T-helper 2 cell treated with Interferon-gamma antibody and Interleukin-4, amounts not matched to agents 5 μg/mL and 100 μg/mL, for 36 hours (primary cell): ENCODE measurements around the gene SLC22A5.

Source experiments
- DNase-seq: peaks from one replicate; pipeline ENCODE4 v3.0.0; 2021; ENCODE audit warnings: low spot score
- H3K27ac Mint-ChIP-seq: one replicate; pipeline ENCODE4 v1.8.0; 2021; ENCODE audit warnings: mild to moderate bottlenecking, mixed read lengths
- H3K27me3 Mint-ChIP-seq: one replicate; pipeline ENCODE4 v1.8.0; 2021; ENCODE audit warnings: low read depth, mixed read lengths
- H3K36me3 Mint-ChIP-seq: one replicate; pipeline ENCODE4 v1.8.0; 2021; ENCODE audit warnings: low read depth, mixed read lengths
- H3K4me1 Mint-ChIP-seq: one replicate; pipeline ENCODE4 v1.8.0; 2021; ENCODE audit warnings: low read depth, mixed read lengths
- H3K4me3 Mint-ChIP-seq: one replicate; pipeline ENCODE4 v1.8.0; 2022; ENCODE audit warnings: mild to moderate bottlenecking, moderate library complexity, mixed read lengths
- H3K9me3 Mint-ChIP-seq: one replicate; pipeline ENCODE4 v1.8.0; 2021; ENCODE audit warnings: mixed read lengths

SLC22A5 gene

DNA sequence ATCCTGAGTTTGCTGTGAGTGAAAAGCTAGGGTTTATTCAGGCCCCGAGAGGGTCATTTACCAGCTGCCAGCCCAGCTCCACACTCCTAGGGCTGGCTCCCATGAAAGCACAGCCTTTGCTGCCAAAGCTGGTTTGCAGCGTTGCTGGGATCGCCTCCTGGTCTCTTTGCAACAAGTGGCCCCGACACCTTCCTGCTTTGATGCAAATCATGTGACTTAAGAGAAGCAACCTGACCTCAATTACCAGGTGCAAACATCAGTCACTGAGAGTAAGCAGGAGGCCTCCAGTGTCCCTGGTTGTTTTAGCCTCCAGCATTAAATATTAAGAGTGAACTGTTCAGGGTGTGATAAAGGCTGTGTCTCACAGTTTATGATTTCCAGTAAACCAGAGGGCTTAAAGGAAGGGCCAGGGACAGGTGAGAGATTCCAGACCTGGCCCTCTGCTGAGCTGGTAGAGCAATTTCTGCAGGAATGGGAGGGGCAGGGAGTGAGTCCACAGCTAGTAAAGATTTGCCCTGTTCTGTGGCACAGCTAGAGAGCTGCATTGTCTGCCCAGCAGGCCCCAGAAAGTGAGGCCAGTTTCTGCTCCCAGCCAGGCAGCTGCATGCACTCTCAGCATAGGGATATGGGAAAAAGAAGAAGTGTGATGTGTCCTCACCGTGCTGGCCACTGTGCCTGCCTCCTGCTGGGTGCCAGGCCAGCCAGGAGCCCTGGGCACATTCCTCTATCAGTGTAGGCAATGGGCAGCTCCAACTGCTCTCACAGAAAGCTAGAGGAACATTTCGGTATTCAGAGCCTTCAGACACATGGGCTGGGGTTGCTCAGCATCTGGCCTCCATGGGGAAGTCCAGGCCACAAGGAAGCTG, 58.0 kb downstream of the SLC22A5 start:
- H3K4me3 Mint-ChIP-seq: peak overlapping the region; percentile 63
- DNase-seq: no peak
- no peaks in the 10 kb centered on the region for H3K9me3 Mint-ChIP-seq
- H3K27me3 Mint-ChIP-seq: no peaks in the 10 kb centered on the region
- H3K4me1 Mint-ChIP-seq: peaks cover 88% of the 10 kb centered on the region
- H3K27ac Mint-ChIP-seq: peak overlapping the region; percentile 87
- H3K36me3 Mint-ChIP-seq: peaks cover 62% of the 10 kb centered on the region

DNA sequence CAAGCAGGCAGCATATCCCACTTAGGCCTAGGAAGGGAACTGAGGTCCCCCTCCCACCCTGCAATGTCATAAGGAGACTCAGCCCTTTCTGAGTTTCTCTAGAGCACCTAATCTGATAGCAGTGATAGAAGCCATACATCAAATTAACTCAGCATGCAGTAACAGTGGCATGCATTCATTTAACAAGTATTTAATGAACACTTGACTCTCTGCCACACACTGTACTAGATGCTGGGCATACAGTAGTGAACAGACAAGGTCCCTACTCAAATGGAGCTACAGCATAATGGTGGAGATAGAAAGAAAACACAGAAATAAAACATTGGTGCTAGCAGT, 58.6 kb downstream of the SLC22A5 start:
- H3K27ac Mint-ChIP-seq: peak overlapping the region; percentile 87
- H3K27me3 Mint-ChIP-seq: no peaks in the 10 kb centered on the region
- H3K4me3 Mint-ChIP-seq: peak overlapping the region; percentile 63
- no peaks in the 10 kb centered on the region for H3K9me3 Mint-ChIP-seq
- H3K4me1 Mint-ChIP-seq: peaks cover 87% of the 10 kb centered on the region
- peaks cover 62% of the 10 kb centered on the region for H3K36me3 Mint-ChIP-seq
- DNase-seq: no peak

DNA sequence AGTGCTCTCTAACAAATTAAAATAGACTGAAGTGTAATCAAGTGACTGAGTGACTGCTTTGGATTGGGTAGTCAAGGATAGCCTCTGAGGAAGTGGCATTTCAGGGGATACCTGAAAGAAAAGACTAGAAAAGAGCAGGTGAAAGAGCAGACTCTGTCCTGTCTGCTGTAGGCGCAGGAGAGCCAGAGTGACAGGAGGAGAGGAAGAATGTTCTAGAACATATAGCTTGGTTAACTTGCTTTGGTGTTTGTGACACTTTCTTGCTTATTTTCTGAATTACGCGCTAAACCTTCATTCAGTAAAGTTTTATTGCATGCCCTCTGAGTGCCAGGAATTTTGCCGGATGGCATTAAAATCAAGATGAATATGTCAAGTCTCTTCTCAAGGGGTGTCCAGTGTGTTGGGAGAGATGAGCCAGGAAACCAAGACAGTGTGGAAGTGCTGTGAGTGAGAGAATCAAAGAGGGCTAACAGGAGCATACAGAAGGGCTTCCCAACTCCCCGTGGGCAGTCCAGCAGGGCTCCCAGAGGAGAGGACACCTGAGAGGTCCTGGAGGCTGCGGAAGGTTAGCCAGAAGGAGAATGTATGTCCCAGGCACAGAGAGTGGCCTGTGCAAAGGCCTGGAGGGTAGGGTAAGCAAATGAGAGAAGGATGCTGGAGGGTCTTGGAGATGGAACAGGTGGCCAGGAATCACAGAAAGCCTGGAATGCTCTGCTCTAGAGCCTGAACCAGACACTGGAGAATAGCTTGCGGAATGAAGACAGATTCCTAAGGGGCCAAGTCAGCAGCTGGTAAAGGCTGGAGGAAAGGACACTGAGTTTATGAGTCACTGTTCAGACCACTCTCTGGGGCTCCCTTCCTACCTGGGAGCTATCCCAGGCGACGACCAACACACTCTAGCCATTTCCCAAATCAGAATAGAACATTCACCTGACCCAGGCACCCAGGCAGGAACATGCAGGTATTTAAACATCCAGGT, 59.3 kb downstream of the SLC22A5 start:
- H3K36me3 Mint-ChIP-seq: peaks cover 56% of the 10 kb centered on the region
- peaks cover 81% of the 10 kb centered on the region for H3K4me1 Mint-ChIP-seq
- peak overlapping the region; percentile 63 for H3K4me3 Mint-ChIP-seq
- peak overlapping the region; percentile 87 for H3K27ac Mint-ChIP-seq
- no peak for DNase-seq
- H3K9me3 Mint-ChIP-seq: no peaks in the 10 kb centered on the region
- H3K27me3 Mint-ChIP-seq: no peaks in the 10 kb centered on the region

DNA sequence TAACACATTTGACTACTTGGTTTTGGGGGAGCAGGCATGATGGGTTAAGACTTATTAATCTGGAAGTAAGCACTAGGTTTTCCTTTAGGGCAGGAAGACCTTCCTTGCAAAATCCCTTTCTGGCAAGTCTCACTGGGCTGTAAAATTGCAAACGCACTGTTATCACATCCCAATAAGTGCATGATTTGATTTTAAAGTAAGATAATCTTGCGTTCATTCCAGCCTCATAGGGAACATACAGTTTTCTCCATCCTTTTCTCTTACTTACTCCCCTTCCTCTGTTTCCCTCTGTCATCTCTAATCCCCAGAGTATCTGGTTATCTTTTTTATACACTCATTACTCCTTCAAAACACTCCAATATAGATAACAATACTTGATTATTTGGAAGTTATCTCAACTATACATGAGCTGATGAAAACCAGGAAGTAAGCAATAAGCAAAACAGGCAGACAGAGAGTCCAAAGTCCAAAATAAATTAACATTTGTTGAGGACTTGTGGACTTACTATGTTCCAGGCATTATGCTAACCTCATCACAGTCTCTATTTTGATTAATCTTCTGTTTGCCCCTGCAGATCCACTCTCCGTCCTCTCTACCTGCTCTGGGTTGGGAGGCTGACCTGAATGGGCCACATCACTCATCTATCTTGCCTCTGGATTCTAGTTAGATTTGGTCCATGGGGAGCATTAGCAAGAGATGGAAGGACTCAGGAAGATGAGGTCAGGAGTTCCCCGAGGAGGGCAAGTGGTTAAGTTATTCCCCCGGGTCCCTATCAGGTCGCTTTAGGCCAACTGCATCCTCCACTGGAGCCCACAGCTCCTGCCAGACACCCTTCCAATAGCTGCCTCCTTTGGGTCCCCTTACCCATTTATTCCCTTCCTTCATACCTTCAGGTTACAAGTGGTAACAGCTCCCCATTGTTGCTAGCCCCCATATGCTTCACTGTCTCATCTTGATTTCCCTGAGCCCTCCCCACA, 60.2 kb downstream of the SLC22A5 start:
- peaks cover 56% of the 10 kb centered on the region for H3K36me3 Mint-ChIP-seq
- no peaks in the 10 kb centered on the region for H3K9me3 Mint-ChIP-seq
- DNase-seq: no peak
- no peaks in the 10 kb centered on the region for H3K27me3 Mint-ChIP-seq
- peaks cover 80% of the 10 kb centered on the region for H3K4me1 Mint-ChIP-seq
- H3K27ac Mint-ChIP-seq: peak overlapping the region; percentile 39
- no peak overlapping the region for H3K4me3 Mint-ChIP-seq

DNA sequence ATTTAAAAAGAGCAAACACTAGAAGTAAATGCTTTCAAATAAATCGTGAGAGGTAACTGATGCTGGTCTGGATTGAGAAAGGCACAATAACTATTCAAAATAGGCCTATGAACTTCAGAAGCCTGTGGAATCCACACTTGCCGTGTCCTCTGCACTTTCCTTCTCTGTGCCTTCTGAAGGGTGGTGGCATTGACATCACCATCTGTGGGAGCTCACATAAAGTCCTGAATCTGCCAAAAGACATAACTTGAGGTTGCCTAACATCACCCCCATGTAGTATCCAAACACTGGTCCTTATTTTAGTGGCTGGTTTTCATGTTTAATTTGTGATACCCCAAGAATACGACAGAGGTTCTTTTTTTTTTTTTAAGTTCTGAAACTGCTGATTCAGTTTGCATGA, 61.2 kb downstream of the SLC22A5 start:
- no peaks in the 10 kb centered on the region for H3K27me3 Mint-ChIP-seq
- H3K4me3 Mint-ChIP-seq: no peak overlapping the region
- H3K27ac Mint-ChIP-seq: peak overlapping the region; percentile 8
- H3K4me1 Mint-ChIP-seq: peaks cover 79% of the 10 kb centered on the region
- no peak for DNase-seq
- H3K9me3 Mint-ChIP-seq: no peaks in the 10 kb centered on the region
- H3K36me3 Mint-ChIP-seq: peaks cover 62% of the 10 kb centered on the region

DNA sequence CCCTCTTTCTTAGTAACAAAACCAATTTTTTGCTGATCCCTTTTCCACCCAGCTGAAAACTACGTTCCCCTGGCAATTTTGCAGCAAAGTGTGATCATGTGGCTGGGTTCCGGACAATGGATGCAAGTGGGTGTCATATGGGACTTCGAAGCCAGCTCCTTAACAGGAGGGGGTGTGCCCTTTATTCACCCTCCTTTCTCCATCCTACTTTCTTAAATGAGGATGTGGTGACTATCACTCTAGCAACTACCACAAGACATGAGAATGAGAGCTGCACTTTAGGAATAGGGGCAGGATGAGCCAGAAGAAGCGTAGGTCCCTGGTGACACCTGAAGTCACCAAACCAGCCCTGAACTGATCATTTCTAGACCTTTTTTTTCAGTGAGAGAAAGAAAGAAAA, 62.1 kb downstream of the SLC22A5 start:
- peaks cover 78% of the 10 kb centered on the region for H3K4me1 Mint-ChIP-seq
- peak overlapping the region; percentile 5 for H3K4me3 Mint-ChIP-seq
- H3K27ac Mint-ChIP-seq: peak overlapping the region; percentile 32
- peaks cover 66% of the 10 kb centered on the region for H3K36me3 Mint-ChIP-seq
- no peak for DNase-seq
- no peaks in the 10 kb centered on the region for H3K9me3 Mint-ChIP-seq
- no peaks in the 10 kb centered on the region for H3K27me3 Mint-ChIP-seq

DNA sequence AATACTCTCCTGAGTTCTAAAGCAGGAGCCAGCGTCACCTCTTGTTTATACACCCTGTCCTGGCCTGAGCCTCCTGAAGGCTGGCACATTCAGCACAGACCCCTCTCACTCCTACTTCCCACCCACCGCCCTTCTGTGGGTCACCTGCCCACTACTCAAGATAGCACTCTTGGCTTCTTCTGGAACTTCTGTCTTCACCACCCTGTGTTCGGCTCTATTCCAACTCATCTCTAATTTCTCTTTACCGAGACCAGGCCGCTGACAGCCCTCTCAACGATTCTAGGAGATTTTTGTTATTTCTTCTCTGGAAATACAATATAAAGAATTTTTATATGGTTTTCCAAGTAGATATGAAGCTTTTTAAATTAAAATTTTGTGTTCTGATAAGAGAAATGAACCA, 63.6 kb downstream of the SLC22A5 start:
- Mint-ChIP-seq H3K9me3 (no peaks in the 10 kb centered on the region), H3K36me3 (peaks cover 64% of the 10 kb centered on the region), H3K4me3 (no peak overlapping the region), H3K4me1 (peaks cover 80% of the 10 kb centered on the region), H3K27ac (no peak overlapping the region), H3K27me3 (no peaks in the 10 kb centered on the region)
- no peak for DNase-seq

DNA sequence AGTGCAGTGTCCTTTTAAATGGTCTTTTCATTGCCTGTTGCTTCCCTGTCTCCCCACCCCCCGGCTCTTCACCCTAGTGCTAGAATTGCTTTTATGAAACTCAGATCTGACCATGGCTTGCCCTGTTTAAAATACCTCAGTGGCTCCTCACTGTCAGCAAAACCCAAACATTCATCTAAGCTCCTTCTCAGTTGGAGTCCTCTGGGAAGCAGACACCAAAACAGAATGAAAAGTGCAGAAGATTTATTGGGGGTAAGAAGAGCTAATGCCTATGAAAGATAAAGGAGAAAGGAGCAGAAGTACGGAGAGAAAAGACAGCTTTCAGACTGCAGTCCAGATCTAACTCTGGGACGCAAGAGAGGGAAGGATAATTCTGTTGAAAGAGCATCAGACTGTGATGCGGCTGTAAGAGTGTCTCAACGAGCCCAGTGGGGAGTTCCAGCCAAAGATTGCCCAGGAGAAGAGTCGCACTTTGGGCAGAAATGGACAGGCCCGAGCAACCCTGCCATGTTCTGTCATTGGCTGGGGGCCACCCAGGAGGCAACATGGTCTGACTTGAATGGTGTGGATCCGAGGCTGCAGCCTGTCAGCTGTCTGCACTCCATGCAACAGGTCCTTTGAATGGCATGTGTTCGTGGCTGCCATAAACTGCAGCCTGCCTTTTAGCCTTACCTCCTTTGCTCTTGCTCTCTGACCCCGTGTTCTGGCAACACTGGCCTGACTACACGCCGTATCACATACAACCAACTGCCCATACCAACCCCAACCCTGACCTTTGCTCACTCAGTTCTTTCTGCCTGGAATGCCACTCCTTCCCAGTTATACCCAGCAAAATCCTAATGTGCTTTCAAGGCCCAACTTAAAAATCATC, 65.1 kb downstream of the SLC22A5 start:
- H3K4me1 Mint-ChIP-seq: peaks cover 83% of the 10 kb centered on the region
- H3K9me3 Mint-ChIP-seq: no peaks in the 10 kb centered on the region
- H3K27me3 Mint-ChIP-seq: no peaks in the 10 kb centered on the region
- H3K27ac Mint-ChIP-seq: no peak overlapping the region
- no peak overlapping the region for H3K4me3 Mint-ChIP-seq
- H3K36me3 Mint-ChIP-seq: peaks cover 61% of the 10 kb centered on the region
- no peak for DNase-seq

DNA sequence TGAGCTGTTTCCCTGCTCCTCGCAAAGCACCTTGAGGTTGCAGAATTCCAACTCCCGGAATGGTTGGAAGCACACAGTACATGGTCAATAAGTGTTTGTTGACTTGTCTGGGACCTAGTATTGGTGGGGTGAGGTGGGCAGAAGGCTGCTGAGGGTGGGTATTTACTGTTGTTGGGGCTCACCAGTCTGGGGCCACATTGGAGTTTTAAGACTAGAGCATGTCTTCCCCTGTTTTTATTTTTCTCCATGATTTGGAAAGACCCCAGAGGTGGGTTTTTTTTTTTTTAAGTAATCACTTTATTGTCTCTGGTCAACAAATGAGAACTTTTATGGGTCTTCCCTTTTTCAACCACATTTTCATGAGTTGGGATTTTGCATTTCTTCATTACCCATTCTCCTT, 65.9 kb downstream of the SLC22A5 start:
- peaks cover 84% of the 10 kb centered on the region for H3K4me1 Mint-ChIP-seq
- no peak overlapping the region for H3K4me3 Mint-ChIP-seq
- H3K36me3 Mint-ChIP-seq: peaks cover 58% of the 10 kb centered on the region
- peak overlapping the region; percentile 23 for H3K27ac Mint-ChIP-seq
- no peaks in the 10 kb centered on the region for H3K9me3 Mint-ChIP-seq
- H3K27me3 Mint-ChIP-seq: no peaks in the 10 kb centered on the region
- DNase-seq: no peak

DNA sequence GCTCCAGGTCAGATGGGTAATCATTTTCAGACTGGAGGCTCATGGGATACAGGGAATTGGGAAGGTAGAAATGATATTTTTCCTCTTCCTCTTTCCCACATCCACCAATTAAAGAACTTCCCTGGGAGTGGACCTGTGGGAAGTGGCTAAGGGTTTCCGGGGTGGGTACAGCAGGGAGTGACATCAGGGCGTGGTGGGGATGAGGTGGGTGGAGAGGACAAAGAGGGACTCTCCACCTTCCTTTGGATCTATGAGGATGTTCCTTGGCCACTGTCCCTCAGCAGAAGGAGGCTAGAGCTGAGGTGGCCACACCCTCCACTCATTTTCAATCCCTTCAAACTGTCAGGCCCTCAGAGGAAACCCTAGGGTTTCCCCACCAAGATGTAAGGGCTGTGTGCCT, 66.4 kb downstream of the SLC22A5 start:
- Mint-ChIP-seq H3K4me1 (peaks cover 79% of the 10 kb centered on the region), H3K27ac (peak overlapping the region; percentile 23), H3K4me3 (no peak overlapping the region), H3K27me3 (no peaks in the 10 kb centered on the region), H3K9me3 (no peaks in the 10 kb centered on the region), H3K36me3 (peaks cover 57% of the 10 kb centered on the region)
- DNase-seq: no peak

DNA sequence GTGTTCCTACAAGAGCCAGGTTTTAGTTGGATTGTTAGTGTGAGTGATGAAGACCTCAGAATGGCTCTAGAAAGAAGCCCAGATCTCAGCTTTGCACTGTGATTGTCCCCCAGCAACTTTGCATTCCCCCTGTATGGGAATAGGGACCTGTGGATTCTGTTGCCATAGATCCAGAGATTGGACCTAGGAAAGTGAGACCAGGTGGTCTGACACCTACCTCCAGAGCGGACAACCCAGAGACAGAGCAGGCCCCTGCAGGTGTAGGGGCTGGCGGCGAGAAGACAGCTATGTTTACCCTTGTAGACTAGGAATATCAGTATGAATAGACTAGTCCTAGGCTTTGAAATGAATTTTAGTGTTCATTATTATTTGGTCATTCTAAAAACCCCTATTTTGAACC, 67.4 kb downstream of the SLC22A5 start:
- Mint-ChIP-seq H3K27ac (peak overlapping the region; percentile 79), H3K4me3 (peak overlapping the region; percentile 69), H3K4me1 (peaks cover 69% of the 10 kb centered on the region), H3K27me3 (no peaks in the 10 kb centered on the region), H3K36me3 (peaks cover 48% of the 10 kb centered on the region), H3K9me3 (no peaks in the 10 kb centered on the region)
- DNase-seq: no peak

DNA sequence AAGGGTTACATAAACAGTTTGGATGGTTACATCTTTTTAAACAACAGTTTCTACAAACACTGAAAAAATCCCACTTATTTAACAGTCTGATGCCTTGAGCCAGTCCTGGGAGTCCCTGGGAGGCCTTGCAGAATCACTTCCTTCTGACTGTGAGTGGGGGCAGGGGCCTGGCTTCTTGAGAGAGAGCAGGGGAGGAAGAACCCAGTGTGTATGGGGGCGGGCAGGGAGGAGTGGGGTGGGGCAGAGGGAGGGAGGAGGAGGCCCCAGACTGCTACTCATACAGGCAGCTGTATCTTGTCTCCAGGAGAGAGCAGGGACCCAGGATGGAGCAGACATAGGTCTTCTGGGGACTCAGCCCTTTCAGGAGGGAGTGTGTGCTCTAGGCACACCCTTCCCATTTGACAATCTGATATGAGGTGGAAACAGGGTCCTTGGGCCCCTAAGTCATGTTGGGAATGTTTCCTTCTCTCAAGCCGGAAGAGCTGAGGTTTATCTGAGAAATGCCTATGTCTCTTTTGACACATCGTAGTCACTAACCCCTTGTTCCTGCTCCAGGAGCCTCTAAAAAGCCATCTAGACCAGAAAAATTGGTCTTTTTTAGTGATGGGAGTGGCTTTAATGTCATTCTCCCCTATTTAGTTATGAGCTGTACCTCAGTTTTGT, 68.2 kb downstream of the SLC22A5 start:
- Mint-ChIP-seq H3K36me3 (peaks cover 47% of the 10 kb centered on the region), H3K4me1 (peaks cover 70% of the 10 kb centered on the region), H3K4me3 (peak overlapping the region; percentile 69), H3K9me3 (no peaks in the 10 kb centered on the region), H3K27ac (peak overlapping the region; percentile 79), H3K27me3 (no peaks in the 10 kb centered on the region)
- peak; percentile 52 for DNase-seq
